HCT116 (cell line): ENCODE results near the gene SOD1.

ENCODE experiments used
- ATF3 ChIP-seq: IDR thresholded peaks from 2 replicates; pipeline ENCODE4 v1.6.1; 2012
- CEBPB ChIP-seq: IDR thresholded peaks from 2 replicates; pipeline ENCODE4 v1.6.1; 2012; ENCODE audit warnings: low read depth
- CTCF ChIP-seq, 3 experiments: fragments of 200-600 bp in 1 of 3; sonication (generic) in 1 of 3; IDR thresholded peaks in 2 of 3; conservative IDR thresholded peaks in 1 of 3; 2 replicates each; pipeline ENCODE4 v1.5.1; 2012 to 2017; ENCODE audit warnings: low read depth in 2 of 3, low read length in 2 of 3, antibody characterized with exemption in 1 of 3, borderline replicate concordance in 1 of 3, control low read depth in 1 of 3, mild to moderate bottlenecking in 1 of 3, mixed read lengths in 1 of 3, mixed run types in 1 of 3, moderate library complexity in 1 of 3; ENCODE audit not compliant: insufficient read depth in 1 of 3
- ELF1 ChIP-seq: IDR thresholded peaks from 2 replicates; pipeline ENCODE4 v1.6.1; 2012; ENCODE audit warnings: low read depth, borderline replicate concordance
- EZH2 ChIP-seq: fragments of 200-600 bp; sonication (generic); IDR thresholded peaks from 2 replicates; pipeline ENCODE4 v1.6.1; 2017; ENCODE audit warnings: antibody characterized with exemption, mixed run types
- POLR2A ChIP-seq: IDR thresholded peaks from 2 replicates; pipeline ENCODE4 v1.7.0; 2011; ENCODE audit warnings: borderline replicate concordance; ENCODE audit not compliant: insufficient read depth, insufficient read length; ENCODE audit errors: extremely low read depth
- POLR2AphosphoS5 ChIP-seq: IDR thresholded peaks from 2 replicates; pipeline ENCODE4 v1.6.1; 2011; ENCODE audit warnings: mild to moderate bottlenecking, low read depth, low read length, moderate library complexity
- RAD21 ChIP-seq: IDR thresholded peaks from 2 replicates; pipeline ENCODE4 v1.6.1; 2012; ENCODE audit warnings: low read depth, mild to moderate bottlenecking
- REST ChIP-seq: IDR thresholded peaks from 2 replicates; pipeline ENCODE4 v1.6.1; 2012; ENCODE audit warnings: low read depth
- SP1 ChIP-seq: IDR thresholded peaks from 2 replicates; pipeline ENCODE4 v1.6.1; 2012; ENCODE audit warnings: low read depth
- SRF ChIP-seq: IDR thresholded peaks from 2 replicates; pipeline ENCODE4 v1.6.1; 2012; ENCODE audit warnings: low read depth
- YY1 ChIP-seq: IDR thresholded peaks from 2 replicates; pipeline ENCODE4 v1.6.1; 2011; ENCODE audit warnings: low read length, low read depth, moderate library complexity, mild to moderate bottlenecking; ENCODE audit not compliant: insufficient replicate concordance; ENCODE audit errors: extremely low read depth
- ZNF274 ChIP-seq: fragments of 200-500 bp; sonication (Bioruptor generic); IDR thresholded peaks from 2 replicates; pipeline ENCODE4 v1.6.1; 2014; ENCODE audit warnings: mild to moderate bottlenecking, low read depth, low read length, inconsistent platforms

GRCh38 chr21:31666445-31667010, 7.0 kb downstream of the SOD1 start:
- TF ChIP-seq RAD21 (no peak), ZNF274 (no peak), POLR2A (no peak), YY1 (no peak), CTCF (IDR thresholded peaks at IDR 0.05 in 2 of 3, conservative IDR thresholded peaks at IDR 0.05 in 1 of 3; ENCODE audit: borderline replicate concordance in 1 of 3, insufficient read depth in 1 of 3, low read depth in 2 of 3, low read length in 2 of 3) (no peak), REST (no peak), POLR2AphosphoS5 (no peak), EZH2 (no peak), ELF1 (no peak), SRF (no peak), SP1 (no peak), CEBPB (no peak), ATF3 (no peak)
